Stimulated activated CD4-positive, alpha-beta T cell treated with anti-CD3 and anti-CD28 coated beads, Interleukin-2, amount 100 ng/mL, for 4 hours (primary cell): ENCODE measurements around the gene CFAP46.
"Not testable (repeated sequence)": the region's sequence is repeated elsewhere in the genome, so short reads cannot be mapped to it uniquely, and the experiment has no call there.

Experiments
- DNase-seq: peaks from one replicate; pipeline ENCODE4 v3.0.0-alpha.2; 2020; ENCODE audit warnings: low read depth

The CFAP46 gene

DNA sequence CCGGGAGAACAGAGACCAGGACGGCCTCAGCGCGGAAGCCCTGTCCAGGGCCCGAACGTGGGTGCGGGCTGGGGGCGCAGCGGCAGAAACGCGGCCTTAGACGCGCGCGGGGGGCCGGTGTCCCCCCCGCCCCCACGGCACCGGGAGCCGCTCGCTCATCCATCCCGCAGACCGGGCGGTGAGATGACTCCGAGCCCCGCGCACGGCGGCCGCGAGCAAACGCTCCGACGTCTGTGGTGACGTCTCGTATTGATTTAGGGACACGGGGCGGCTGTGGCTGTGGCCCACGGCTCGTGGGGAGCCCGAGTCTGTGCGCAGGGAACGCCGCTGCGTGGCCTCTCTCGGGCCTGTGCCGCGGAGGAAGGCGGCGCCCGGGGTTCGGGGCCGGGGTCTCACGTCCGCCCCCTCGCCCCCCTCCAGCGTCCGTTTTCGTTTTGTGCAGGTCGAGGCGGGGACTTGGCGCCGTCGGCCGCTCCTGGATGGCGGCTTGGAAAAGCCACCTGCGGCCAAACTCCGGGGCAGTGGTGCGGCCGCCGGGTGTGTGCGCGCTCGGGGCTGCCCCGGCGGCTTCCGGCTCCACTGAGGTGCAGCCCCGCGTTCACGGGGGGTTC lies 155.4 kb downstream of the CFAP46 start:
- DNase-seq: no peak

GRCh38 chr10:132786476-132786883 lies 155.9 kb downstream of the CFAP46 start:
- no peak for DNase-seq

GRCh38 chr10:132785723-132786475 lies 156.5 kb downstream of the CFAP46 start, which contains the start of gene NKX6-2:
TSS of gene NKX6-2 (minus strand) at chr10:132786147. CDS start at chr10:132785948, 199 bp downstream.
- no peak for DNase-seq

- no peak for DNase-seq
Observed at GRCh38 chr10:132784866-132785722, 157.3 kb downstream of the CFAP46 start.

GRCh38 chr10:132783940-132784865 lies 158.2 kb downstream of the CFAP46 start:
- no peak for DNase-seq

DNA sequence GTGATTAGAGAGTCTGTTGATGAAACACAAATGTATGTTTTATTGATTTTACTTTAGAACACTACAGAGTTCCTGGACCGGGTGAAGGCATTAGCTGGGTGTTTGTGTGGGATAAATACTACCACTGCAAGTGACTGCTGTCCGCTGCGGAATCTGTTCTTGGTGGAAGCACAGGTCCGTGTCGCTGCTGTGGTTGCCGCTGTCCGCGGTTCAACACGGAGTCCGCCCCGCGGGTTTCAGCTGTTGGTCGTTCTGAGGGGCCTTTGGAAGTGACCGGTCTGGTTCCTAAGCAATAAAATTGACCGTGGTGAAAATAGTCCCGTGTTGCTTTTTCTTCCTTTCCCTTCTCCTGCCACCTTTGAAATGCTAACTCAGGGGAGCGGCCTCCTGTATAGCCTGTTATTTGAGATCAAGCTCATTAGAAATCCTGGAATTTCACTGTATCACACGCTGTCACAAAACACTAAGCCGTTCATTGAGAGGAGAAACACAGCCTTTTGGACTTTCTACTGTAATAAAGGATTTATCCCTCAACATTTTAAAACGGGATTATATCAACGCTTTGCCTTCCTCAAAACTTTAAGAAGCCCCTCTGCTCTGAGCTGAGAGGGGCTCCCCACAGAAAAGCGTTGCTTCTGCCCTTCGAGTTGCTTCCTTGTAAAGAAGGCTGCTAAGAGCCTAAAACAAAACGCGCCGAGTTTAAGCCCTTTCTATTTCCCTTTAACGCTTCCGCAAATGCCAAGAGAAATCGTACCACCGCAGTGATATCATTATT lies 159.0 kb downstream of the CFAP46 start:
- no peak for DNase-seq

- DNase-seq: no peak
Observed at GRCh38 chr10:132781556-132781955, 160.8 kb downstream of the CFAP46 start.

- no peak for DNase-seq
Observed at GRCh38 chr10:132780356-132780755, 162.0 kb downstream of the CFAP46 start.

GRCh38 chr10:132779549-132780294 lies 162.6 kb downstream of the CFAP46 start:
- no peak for DNase-seq

- DNase-seq: no peak
Observed at GRCh38 chr10:132777441-132777840, 164.9 kb downstream of the CFAP46 start.

DNA sequence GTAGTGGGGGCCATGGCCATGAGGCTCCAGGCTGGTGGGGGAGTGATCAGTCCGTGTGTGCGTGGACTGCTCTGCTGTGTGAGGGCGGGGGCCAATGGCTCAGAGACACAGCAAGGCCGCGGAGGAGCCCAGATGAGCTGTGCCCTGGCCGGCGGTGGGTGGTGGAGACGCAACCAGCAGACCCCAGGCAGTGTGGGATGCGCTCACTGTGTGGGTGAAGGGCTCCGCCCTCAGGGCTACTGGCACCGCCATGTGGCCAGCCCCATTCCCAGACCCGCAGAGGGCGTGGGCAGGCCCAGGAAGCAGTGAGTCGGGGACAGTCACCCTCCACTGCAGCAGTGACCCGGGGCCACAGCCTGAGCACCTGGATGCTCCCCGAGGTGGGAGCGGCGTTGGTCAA lies 165.5 kb downstream of the CFAP46 start:
- no peak for DNase-seq

DNA sequence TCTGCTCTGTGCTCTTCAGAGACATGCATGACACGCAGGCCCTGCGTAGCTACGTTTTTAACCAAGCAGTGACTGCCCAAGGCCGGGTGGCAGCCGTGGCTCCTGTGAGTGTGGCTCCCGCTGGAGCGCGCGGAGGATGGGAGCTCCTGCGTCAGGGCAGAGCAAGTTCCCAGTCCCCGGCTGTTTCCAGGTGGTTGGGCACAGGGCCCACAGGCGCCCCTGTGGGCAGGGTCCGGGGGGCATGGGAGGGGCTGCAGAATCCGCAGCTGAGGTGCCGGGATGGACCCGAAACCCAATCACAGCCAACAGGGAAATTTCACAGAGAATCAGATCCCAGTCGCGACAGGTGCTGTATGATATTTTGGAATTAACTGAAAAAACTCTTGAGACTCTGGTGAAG lies 166.2 kb downstream of the CFAP46 start:
- DNase-seq: no peak

- DNase-seq: no peak
Observed at GRCh38 chr10:132774902-132775863, 167.2 kb downstream of the CFAP46 start.

DNA sequence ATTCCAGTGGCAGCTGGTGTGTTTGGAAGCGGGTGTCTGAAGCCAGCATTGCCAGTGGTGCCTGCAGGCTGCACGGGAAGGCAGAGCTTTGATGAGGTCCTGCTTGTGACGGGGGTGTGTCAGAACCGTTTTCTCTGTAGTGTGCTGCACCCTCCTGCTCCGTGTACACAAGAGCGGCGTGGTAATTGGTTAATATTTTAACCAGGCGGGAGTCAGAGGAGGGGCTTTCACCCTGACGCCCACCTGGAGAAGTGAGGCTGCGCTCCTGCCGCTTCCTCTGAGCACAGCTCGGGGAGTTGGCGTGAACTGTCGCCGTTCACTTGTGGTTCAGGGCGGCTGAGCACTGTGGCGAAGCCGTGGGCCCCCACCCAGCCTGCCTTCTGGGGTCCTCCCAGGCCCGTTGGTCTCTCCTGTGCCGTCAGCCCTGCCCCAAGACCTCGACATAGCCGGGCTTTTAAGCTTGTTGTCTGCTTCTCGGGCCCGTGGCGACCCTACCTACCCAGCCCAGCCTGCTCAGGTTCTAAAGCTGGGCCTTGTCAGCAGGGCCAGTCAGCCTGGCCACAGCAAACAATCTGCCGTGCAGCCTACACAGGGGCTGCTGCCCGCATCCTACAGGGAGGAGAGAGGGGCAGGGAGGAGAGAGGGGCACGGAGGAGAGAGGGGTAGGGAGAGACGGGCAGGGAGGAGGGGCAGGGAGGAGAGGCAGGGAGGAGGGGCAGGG lies 168.0 kb downstream of the CFAP46 start:
- DNase-seq: no peak

DNA sequence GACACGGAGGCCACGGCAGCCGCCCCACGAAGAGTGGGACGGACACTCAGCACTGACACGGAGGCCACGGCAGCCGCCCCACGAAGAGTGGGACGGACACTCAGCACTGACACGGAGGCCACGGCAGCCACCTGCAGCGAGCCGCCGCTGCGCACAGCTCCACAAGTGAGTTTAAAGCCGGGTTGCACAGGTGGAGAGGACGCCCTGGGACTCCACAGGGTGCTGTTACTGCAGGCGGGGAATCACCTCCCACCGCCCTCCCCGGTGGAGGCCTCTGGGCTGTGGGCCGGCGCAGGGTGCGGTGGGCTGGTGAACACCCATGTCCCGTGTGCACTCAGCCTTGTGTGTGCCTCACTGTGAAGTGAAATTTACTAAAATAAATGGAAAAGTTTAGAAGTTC lies 169.6 kb downstream of the CFAP46 start:
- DNase-seq: not testable (repeated sequence)

- no peak for DNase-seq
Observed at GRCh38 chr10:132770061-132771021, 172.0 kb downstream of the CFAP46 start.
